ENCODE measurements around the gene PPARG.

DNA sequence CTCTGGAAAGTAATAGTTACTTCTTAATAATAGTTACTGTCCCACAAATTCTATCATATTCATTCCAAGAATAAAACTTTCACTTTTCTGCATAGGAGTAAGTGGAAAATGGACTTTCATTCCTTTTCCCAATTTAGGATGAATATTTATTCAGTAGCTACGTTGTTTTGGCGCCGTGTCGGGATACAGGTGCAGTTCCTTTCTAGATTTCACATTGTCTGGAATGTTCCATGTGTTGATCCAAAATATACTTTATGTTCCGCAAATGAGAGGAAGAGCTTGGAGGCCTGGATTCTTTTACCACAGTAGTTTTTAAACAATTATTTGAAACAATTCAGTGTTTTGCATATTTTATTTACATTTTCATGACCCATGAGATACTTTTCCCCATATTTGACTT, 22.8 kb upstream of the PPARG start:
- no peak for TF ChIP-seq POLR2A (IDR thresholded peaks at IDR 0.05; ENCODE audit: low read depth, low read length)
- no peak for TF ChIP-seq EZH2 (IDR thresholded peaks at IDR 0.05; ENCODE audit: borderline replicate concordance, control insufficient read depth, low read depth, low read length)
- TF ChIP-seq, protein P1, sequence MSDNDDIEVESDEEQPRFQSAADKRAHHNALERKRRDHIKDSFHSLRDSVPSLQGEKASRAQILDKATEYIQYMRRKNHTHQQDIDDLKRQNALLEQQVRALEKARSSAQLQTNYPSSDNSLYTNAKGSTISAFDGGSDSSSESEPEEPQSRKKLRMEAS (IDR thresholded peaks at IDR 0.05; ENCODE audit: low read depth, low read length), result no peak
- no peak for TF ChIP-seq POLR2AphosphoS5 (IDR thresholded peaks at IDR 0.05; ENCODE audit: low read length)
- TF ChIP-seq, protein P2, sequence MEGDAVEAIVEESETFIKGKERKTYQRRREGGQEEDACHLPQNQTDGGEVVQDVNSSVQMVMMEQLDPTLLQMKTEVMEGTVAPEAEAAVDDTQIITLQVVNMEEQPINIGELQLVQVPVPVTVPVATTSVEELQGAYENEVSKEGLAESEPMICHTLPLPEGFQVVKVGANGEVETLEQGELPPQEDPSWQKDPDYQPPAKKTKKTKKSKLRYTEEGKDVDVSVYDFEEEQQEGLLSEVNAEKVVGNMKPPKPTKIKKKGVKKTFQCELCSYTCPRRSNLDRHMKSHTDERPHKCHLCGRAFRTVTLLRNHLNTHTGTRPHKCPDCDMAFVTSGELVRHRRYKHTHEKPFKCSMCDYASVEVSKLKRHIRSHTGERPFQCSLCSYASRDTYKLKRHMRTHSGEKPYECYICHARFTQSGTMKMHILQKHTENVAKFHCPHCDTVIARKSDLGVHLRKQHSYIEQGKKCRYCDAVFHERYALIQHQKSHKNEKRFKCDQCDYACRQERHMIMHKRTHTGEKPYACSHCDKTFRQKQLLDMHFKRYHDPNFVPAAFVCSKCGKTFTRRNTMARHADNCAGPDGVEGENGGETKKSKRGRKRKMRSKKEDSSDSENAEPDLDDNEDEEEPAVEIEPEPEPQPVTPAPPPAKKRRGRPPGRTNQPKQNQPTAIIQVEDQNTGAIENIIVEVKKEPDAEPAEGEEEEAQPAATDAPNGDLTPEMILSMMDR (IDR thresholded peaks at IDR 0.05 in 2 of 3, conservative IDR thresholded peaks at IDR 0.05 in 1 of 3; ENCODE audit: control insufficient read depth in 2 of 3, extremely low read depth in 1 of 3, insufficient read depth in 1 of 3, low read depth in 3 of 3, low read length in 3 of 3), result no peak
- no peak for TF ChIP-seq NRF1 (conservative IDR thresholded peaks at IDR 0.05; ENCODE audit: low read depth, low read length)
